Right lobe of liver (tissue), 4 donors: ENCODE data around the gene AFF2.

Experiments
- POLR2A ChIP-seq: fragments of 450-650 bp; IDR thresholded peaks from one replicate; pipeline ENCODE4 v1.6.1; 2017; ENCODE audit warnings: antibody characterized with exemption, mild to moderate bottlenecking
- TF ChIP-seq, protein P1 (sequence below), 4 donors: fragments of 200-600 bp in 3 of 4; fragments of 450-650 bp in 1 of 4; IDR thresholded peaks; one replicate each; pipeline versions ENCODE4 v1.5.1 to v1.8.0; 2016 to 2022; ENCODE audit warnings: antibody characterized with exemption in 4 of 4, mild to moderate bottlenecking in 2 of 4
- donor health status: DM: no; HTN: no; CAD: no.
- donor health status: DM: no; HTN: no; CAD: no.
- donor health status: DM: no; HTN: yes; CAD: no.

DNA sequence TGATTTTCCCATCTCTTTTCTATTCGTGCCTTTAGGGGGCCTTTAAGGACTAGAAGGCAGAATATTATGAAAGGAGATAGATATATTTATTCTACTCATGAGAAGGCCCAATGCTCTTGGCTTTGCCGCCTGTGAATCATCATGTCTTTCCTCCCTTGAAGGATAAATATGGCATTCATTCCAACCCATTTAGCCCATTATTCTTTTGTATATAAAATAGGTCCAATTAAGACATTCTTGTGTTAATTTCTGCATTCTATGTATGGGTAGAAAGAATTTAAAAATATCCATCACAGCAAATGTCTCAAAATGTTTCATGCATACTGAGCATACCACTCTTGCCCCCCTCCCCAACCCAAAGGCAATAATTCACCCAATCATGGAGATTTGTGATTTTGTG, 115.1 kb downstream of the AFF2 start:
- TF ChIP-seq, protein P1, sequence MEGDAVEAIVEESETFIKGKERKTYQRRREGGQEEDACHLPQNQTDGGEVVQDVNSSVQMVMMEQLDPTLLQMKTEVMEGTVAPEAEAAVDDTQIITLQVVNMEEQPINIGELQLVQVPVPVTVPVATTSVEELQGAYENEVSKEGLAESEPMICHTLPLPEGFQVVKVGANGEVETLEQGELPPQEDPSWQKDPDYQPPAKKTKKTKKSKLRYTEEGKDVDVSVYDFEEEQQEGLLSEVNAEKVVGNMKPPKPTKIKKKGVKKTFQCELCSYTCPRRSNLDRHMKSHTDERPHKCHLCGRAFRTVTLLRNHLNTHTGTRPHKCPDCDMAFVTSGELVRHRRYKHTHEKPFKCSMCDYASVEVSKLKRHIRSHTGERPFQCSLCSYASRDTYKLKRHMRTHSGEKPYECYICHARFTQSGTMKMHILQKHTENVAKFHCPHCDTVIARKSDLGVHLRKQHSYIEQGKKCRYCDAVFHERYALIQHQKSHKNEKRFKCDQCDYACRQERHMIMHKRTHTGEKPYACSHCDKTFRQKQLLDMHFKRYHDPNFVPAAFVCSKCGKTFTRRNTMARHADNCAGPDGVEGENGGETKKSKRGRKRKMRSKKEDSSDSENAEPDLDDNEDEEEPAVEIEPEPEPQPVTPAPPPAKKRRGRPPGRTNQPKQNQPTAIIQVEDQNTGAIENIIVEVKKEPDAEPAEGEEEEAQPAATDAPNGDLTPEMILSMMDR (IDR thresholded peaks at IDR 0.05): no peak
- no peak for TF ChIP-seq POLR2A
